ENCODE results near the gene ZKSCAN7. TPM values are rescaled to one million over a fixed set of nuclear protein-coding genes. Genes with fewer than 3 reads are reported as not detected.

The ZKSCAN7 gene
- total RNA-seq, 1 experiment from 2014 or later, result not detected

- H3K79me2 ChIP-seq (ENCODE audit: low read length), result no peaks in the 10 kb centered on the region
- no peak overlapping the region for H2AFZ ChIP-seq (ENCODE audit: low read length)
- no peak overlapping the region for H3K9ac ChIP-seq (ENCODE audit: low read length)
- no peaks in the 10 kb centered on the region for H3K9me3 ChIP-seq (ENCODE audit: low read length)
- H3K27me3 ChIP-seq (ENCODE audit: low read length), result peaks cover 8% of the 10 kb centered on the region; the same call in 1 of the 2 replicates
- H3K4me2 ChIP-seq (ENCODE audit: low read length), result no peak overlapping the region
- no peaks in the 10 kb centered on the region for H3F3A ChIP-seq (ENCODE audit: low read length, unreplicated experiment)
- no TSS peak for BruUV-seq (replicated peaks)
- no peak overlapping the region for H3K4me3 ChIP-seq (ENCODE audit: low read length)
- no peaks in the 10 kb centered on the region for H4K20me1 ChIP-seq (ENCODE audit: low read length)
- H3K4me1 ChIP-seq (ENCODE audit: insufficient read depth, low read length), result no peaks in the 10 kb centered on the region
- ATAC-seq, result no peak
- ChIA-PET CTCF (no interaction called here), POLR2A (ENCODE audit: unreplicated experiment) (no interaction called here)
- no peaks in the 10 kb centered on the region for H3K36me3 ChIP-seq (ENCODE audit: low read depth, low read length)
- intact Hi-C loops (cut with micrococcal nuclease), result no loop called here
- no peak for TF ChIP-seq CTCF (conservative IDR thresholded peaks at IDR 0.05; ENCODE audit: low read depth, low read length)
- no peak for TF ChIP-seq EZH2 (IDR thresholded peaks at IDR 0.05; ENCODE audit: low read length, unreplicated experiment)
- TF ChIP-seq EZH2phosphoT487 (IDR thresholded peaks at IDR 0.05; ENCODE audit: borderline replicate concordance, low read length), result no peak
- no peak for DNase-seq
- H3K9me2 ChIP-seq (replicated peaks; ENCODE audit: low read length), result no peaks in the 10 kb centered on the region
- H3K27ac ChIP-seq (ENCODE audit: low read length), result no peak overlapping the region
These were observed 36.2 kb upstream of the ZKSCAN7 start for GRCh38 chr3:44518782-44519156.

- POLR2A ChIA-PET (ENCODE audit: unreplicated experiment), result no interaction called here
- Histone ChIP-seq H3K9me3 (ENCODE audit: low read length) (no peaks in the 10 kb centered on the region), H3K27me3 (ENCODE audit: low read length) (peaks cover 11% of the 10 kb centered on the region; the same call in 1 of the 2 replicates), H3K9ac (ENCODE audit: low read length) (no peak overlapping the region), H3K79me2 (ENCODE audit: low read length) (no peaks in the 10 kb centered on the region), H4K20me1 (ENCODE audit: low read length) (no peaks in the 10 kb centered on the region), H3K4me1 (ENCODE audit: insufficient read depth, low read length) (no peaks in the 10 kb centered on the region), H3K4me2 (ENCODE audit: low read length) (no peak overlapping the region), H2AFZ (ENCODE audit: low read length) (no peak overlapping the region), H3K9me2 (replicated peaks; ENCODE audit: low read length) (no peaks in the 10 kb centered on the region), H3F3A (ENCODE audit: low read length, unreplicated experiment) (no peaks in the 10 kb centered on the region), H3K36me3 (ENCODE audit: low read depth, low read length) (no peaks in the 10 kb centered on the region), H3K4me3 (ENCODE audit: low read length) (no peak overlapping the region), H3K27ac (ENCODE audit: low read length) (no peak overlapping the region)
- intact Hi-C loops (cut with micrococcal nuclease), result no loop called here
- no TSS peak for BruUV-seq (replicated peaks)
- DNase-seq, result no peak
- CTCF ChIA-PET, result no interaction called here
- no peak for ATAC-seq
- TF ChIP-seq CTCF (conservative IDR thresholded peaks at IDR 0.05; ENCODE audit: low read depth, low read length) (no peak), EZH2phosphoT487 (IDR thresholded peaks at IDR 0.05; ENCODE audit: borderline replicate concordance, low read length) (no peak), EZH2 (IDR thresholded peaks at IDR 0.05; ENCODE audit: low read length, unreplicated experiment) (no peak)
These were observed 33.3 kb upstream of the ZKSCAN7 start for GRCh38 chr3:44521721-44522120.

- H3K36me3 ChIP-seq (ENCODE audit: low read depth, low read length), result no peaks in the 10 kb centered on the region
- H3K79me2 ChIP-seq (ENCODE audit: low read length), result no peaks in the 10 kb centered on the region
- no peaks in the 10 kb centered on the region for H3F3A ChIP-seq (ENCODE audit: low read length, unreplicated experiment)
- H3K9me3 ChIP-seq (ENCODE audit: low read length), result no peaks in the 10 kb centered on the region
- no peak for DNase-seq
- BruUV-seq (replicated peaks), result no TSS peak
- peaks cover 11% of the 10 kb centered on the region; the same call in 1 of the 2 replicates for H3K27me3 ChIP-seq (ENCODE audit: low read length)
- ChIA-PET POLR2A (ENCODE audit: unreplicated experiment) (no interaction called here), CTCF (no interaction called here)
- no peak overlapping the region for H3K4me2 ChIP-seq (ENCODE audit: low read length)
- no peaks in the 10 kb centered on the region for H3K9me2 ChIP-seq (replicated peaks; ENCODE audit: low read length)
- ATAC-seq, result no peak
- no peak overlapping the region for H3K4me3 ChIP-seq (ENCODE audit: low read length)
- no peak overlapping the region for H3K9ac ChIP-seq (ENCODE audit: low read length)
- H2AFZ ChIP-seq (ENCODE audit: low read length), result no peak overlapping the region
- TF ChIP-seq CTCF (conservative IDR thresholded peaks at IDR 0.05; ENCODE audit: low read depth, low read length) (no peak), EZH2phosphoT487 (IDR thresholded peaks at IDR 0.05; ENCODE audit: borderline replicate concordance, low read length) (no peak), EZH2 (IDR thresholded peaks at IDR 0.05; ENCODE audit: low read length, unreplicated experiment) (no peak)
- no peaks in the 10 kb centered on the region for H3K4me1 ChIP-seq (ENCODE audit: insufficient read depth, low read length)
- intact Hi-C loops (cut with micrococcal nuclease), result no loop called here
- H4K20me1 ChIP-seq (ENCODE audit: low read length), result no peaks in the 10 kb centered on the region
- H3K27ac ChIP-seq (ENCODE audit: low read length), result no peak overlapping the region
These were observed 32.5 kb upstream of the ZKSCAN7 start for GRCh38 chr3:44522494-44522933.

Data from PC-3 (cell line).